Measurements from ENCODE around the gene ZNF782. TPM values are rescaled to one million over a fixed set of nuclear protein-coding genes. Genes with fewer than 3 reads are reported as not detected.
"Not testable (repeated sequence)": the region's sequence is repeated elsewhere in the genome, so short reads cannot be mapped to it uniquely, and the experiment has no call there.

Gene ZNF782
- total RNA-seq: 3.0 TPM
- long read RNA-seq, partial matches to known transcripts: 0 of 1 reads
- long read RNA-seq, other reads (novel, unspliced or antisense): 1 of 1 reads

DNA sequence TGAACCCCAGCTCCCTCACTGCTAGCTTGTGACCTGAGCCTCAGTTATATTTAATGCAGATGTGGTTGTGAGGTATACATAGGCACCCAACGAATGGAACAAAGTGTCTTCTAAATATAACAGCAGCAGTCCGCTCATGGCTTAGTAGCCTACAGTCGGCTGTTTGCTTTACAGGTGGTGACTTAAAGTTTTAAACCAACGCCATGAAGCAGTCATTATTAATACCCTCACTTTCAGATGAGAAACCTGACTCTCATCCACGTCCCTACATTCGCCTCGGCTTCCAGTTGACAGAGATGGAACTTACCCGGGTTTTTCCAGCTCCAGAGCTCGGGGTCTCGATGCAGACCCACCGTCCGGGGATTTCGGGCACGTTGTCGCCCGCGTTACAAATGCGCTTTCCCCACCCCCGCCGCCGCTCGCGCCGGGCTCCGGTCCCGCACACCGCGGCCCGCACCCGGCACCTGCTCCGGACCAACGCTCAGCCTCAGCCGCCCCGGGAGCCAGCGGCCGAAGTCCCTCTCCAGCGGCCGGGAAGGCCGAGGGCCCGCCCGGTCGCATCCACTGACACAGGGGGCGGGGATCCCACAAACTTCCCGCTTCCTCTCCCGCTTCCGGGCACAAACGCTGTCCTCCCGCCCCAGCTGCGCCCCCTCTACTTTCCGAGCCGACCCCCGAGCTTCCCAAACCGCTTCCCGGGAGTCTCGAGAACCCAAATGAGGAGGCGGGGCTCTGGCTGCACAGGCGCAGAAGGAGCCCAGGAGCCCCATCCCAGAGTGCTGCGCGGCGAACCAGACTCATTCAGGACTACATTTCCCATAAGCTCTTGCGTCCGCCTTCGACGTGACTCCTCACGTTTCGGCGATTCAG is at the start of gene ZNF782:
Gene ZNF782, minus strand, starts transcription at position 734 of the 870 bp plus-strand sequence. CDS start 2,553 bp downstream, outside the sequence.
- peak; percentile 97 for DNase-seq (ENCODE audit: low spot score)
- intact Hi-C loops (cut with DNase I): loop anchor here (5.0 to 10.0 kb wide), 2 partner anchors 77 to 751 kb away; partner anchors contain the start of gene ZNF510

DNA sequence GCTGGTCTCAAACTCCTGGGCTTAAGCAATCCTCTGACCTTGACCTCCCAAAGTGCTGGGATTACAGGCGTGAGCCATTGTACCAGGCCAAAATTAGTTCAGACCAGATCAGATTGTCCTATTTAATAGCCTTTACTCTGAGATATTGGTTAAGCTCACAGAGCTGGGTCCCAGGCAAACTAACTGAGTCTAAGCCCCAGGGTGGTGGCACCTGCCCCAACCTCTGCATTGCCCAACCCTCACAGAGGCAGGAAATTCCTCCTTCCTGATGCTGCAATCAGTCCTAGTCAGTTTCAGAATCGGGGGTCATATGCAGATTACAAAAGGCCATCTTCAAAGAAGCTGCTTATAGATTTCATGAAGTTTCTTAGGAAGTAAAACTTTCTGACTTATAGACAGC is 45.7 kb upstream of the ZNF782 start:
- DNase-seq (ENCODE audit: low spot score); intact Hi-C loops (cut with DNase I): not testable (repeated sequence)

- intact Hi-C loops (cut with DNase I): no loop called here
- DNase-seq (ENCODE audit: low spot score): no peak
Measured at GRCh38 chr9:96892131-96892530, 37.8 kb upstream of the ZNF782 start.

DNA sequence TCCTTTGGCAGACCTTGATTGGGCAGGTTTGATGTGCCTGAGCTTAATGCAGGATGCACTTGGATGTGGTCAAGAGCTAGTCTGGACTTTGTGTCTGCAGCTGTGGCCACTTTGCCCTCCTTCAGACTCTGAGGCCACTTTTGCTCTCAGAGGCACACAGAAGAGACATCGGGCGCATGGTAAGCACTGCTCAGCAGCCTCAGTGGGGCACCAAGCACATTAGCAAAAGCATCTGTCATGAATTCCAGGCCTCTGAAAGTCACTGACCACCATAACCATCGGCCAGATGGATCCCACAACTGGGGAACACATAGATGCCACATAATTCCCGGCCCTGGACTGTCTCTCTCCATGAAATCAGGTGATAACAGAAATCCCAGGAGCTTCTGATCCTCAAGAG is 34.3 kb upstream of the ZNF782 start:
- DNase-seq (ENCODE audit: low spot score): no peak
- intact Hi-C loops (cut with DNase I): no loop called here

- intact Hi-C loops (cut with DNase I): no loop called here
- DNase-seq (ENCODE audit: low spot score): no peak
Measured at GRCh38 chr9:96885424-96885823, 31.1 kb upstream of the ZNF782 start.

GRCh38 chr9:96884443-96884842 is 30.1 kb upstream of the ZNF782 start:
- DNase-seq (ENCODE audit: low spot score): no peak
- intact Hi-C loops (cut with DNase I): no loop called here

DNA sequence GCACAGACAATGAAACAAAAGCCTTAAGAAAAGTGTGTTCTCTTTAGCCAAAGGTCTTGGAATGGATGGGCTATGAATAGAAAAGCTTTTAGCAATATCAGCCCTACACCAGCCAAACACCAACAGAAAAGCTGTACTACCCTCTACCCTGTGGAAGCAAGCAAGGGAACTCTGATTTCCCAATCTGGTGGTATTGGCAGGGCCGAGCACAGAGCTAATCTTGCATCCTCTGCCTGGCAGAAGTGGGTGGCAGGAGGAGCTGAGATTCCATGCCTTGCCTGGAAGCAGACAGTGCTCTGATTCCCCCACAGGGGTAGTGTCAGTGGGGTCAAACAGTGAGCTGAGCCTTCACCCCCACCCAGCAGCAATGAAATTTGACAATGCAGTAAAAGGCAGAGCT is 29.6 kb upstream of the ZNF782 start:
- intact Hi-C loops (cut with DNase I): no loop called here

GRCh38 chr9:96877269-96877668 is 23.0 kb upstream of the ZNF782 start:
- DNase-seq (ENCODE audit: low spot score): no peak
- intact Hi-C loops (cut with DNase I): no loop called here

More for the DNA sequence above, 29.6 kb upstream of the ZNF782 start:
- no peak for DNase-seq (ENCODE audit: low spot score)

- intact Hi-C loops (cut with DNase I): no loop called here
- peak; percentile 75 for DNase-seq (ENCODE audit: low spot score)
Measured at GRCh38 chr9:96875461-96876142, 21.3 kb upstream of the ZNF782 start.

DNA sequence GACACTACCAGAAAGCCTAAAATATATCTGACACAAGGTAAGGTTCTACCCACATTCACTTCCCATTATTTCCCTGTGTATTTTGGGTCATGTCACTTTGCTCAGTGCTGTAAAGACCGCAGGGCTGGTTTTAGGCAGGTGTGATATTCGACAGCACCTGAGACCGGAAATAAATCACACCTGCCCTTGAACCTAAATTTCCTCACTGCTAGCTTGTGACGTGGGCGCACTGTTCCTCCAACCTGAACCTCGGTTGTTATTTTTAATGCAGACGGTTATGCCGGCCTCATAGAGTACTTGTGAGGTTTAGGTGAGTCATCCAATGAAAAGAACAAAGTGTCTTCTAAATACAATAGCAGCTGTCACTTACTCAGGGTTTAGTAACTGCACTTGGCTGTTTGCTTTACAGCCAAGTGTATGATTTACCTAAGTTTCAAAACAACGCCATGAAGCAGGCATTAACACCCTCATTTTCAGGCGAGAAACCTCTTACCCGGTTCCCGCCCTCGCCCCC is 20.7 kb upstream of the ZNF782 start:
- no peak for DNase-seq (ENCODE audit: low spot score)
- intact Hi-C loops (cut with DNase I): no loop called here

DNA sequence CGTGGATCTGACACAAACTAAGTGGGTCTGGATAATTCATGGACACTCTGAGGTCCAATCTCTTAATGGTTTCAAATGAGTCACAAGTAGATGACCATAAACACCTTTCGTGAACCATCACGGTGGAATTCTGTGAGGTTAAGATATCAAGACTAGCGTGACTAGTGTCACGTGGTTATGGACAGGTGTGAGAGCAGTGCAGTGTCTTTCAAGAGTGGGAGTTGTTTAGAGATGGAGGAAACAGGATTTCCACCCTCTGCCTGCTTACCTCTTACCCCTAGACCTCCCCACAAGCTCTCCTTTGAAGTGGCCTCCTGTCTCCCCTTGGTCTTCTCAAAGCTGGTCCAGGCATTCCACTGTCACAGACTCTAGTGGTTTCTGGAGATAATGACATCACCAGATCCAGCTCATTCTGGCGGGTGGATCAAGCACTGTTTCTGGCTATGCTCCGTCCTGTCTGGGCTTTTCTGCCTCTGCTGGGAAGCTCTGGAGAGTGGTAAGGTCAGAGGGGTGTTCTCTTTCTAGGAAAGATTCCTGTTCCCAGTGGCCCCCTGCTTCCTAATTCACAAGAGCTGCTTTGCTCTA is 20.0 kb upstream of the ZNF782 start:
- no peak for DNase-seq (ENCODE audit: low spot score)
- intact Hi-C loops (cut with DNase I): no loop called here

- intact Hi-C loops (cut with DNase I): no loop called here
- DNase-seq (ENCODE audit: low spot score): no peak
Measured at GRCh38 chr9:96871176-96871575, 16.9 kb upstream of the ZNF782 start.

- no peak for DNase-seq (ENCODE audit: low spot score)
- intact Hi-C loops (cut with DNase I): no loop called here
Measured at GRCh38 chr9:96868709-96869108, 14.4 kb upstream of the ZNF782 start.

- intact Hi-C loops (cut with DNase I): no loop called here
- no peak for DNase-seq (ENCODE audit: low spot score)
Measured at GRCh38 chr9:96867079-96867804, 12.9 kb upstream of the ZNF782 start.

- DNase-seq (ENCODE audit: low spot score); intact Hi-C loops (cut with DNase I): not testable (repeated sequence)
Measured at GRCh38 chr9:96865240-96865639, 10.9 kb upstream of the ZNF782 start.

DNA sequence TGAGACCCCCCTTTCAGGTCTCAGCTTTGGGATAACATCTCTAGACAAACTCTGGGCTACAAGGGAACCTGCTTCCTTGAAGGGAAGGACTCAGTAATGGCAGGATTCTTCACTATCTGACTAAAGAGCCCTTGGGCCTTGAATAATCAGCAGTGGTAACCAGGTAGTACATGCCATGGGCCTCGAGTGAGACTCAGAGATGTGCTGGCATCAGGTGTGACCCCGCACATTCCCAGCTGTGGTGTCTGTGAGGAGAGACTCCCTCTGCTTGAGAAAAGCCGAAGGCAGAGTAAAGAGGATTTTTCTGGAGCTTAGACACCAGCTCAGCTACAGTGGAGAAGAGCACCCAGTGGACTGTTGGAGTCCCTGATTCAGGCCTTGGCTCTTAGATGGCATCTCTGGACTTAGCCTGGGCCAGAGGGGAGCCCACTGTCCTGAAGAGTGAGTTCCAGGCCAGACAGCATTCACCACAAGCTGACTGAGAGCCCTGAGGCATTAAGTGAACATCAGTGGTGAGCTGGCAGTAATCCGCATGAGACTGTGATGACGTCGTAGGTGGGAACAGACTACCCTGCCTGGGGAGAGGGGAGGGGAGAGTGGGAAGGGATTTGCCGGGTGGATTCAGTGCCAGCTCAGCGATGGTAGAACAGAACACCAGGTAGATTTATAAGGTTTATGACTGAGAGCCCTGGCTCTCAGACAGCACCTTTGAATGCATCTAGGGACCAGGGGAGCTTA is 5.3 kb upstream of the ZNF782 start:
- intact Hi-C loops (cut with DNase I): loop anchor here (5.0 to 10.0 kb wide), 2 partner anchors 253 to 745 kb away; no protein-coding TSS in a partner anchor
- DNase-seq (ENCODE audit: low spot score): no peak

GRCh38 chr9:96858670-96859069 is 4.4 kb upstream of the ZNF782 start:
- no peak for DNase-seq (ENCODE audit: low spot score)
- intact Hi-C loops (cut with DNase I): loop anchor here (5.0 to 10.0 kb wide), 2 partner anchors 254 to 746 kb away; no protein-coding TSS in a partner anchor

GRCh38 chr9:96858018-96858573 is 3.8 kb upstream of the ZNF782 start:
- intact Hi-C loops (cut with DNase I): loop anchor here (5.0 to 10.0 kb wide), 2 partner anchors 254 to 747 kb away; no protein-coding TSS in a partner anchor
- DNase-seq (ENCODE audit: low spot score): no peak
